GM12874 (cell line): ENCODE measurements around the gene HOXC13.

Experiments used
- CTCF ChIP-seq: IDR thresholded peaks from 2 replicates; pipeline ENCODE4 v1.5.1; 2011; ENCODE audit warnings: low read depth, mild to moderate bottlenecking, control low read depth, low read length, moderate library complexity; ENCODE audit not compliant: insufficient read depth

HOXC13 gene

GRCh38 chr12:53994009-53994263 is 55.3 kb downstream of the HOXC13 start:
- TF ChIP-seq CTCF, result no peak

GRCh38 chr12:53994264-53995001 is 55.8 kb downstream of the HOXC13 start:
- no peak for TF ChIP-seq CTCF

GRCh38 chr12:53995002-53995377 is 56.4 kb downstream of the HOXC13 start:
- no peak for TF ChIP-seq CTCF

- TF ChIP-seq CTCF, result no peak
Measured at GRCh38 chr12:53995378-53996239, 57.0 kb downstream of the HOXC13 start.
